Left lung (tissue), 10 donors: ENCODE measurements around the gene ANK3. TPM values are rescaled to one million over a fixed set of nuclear protein-coding genes. Genes with fewer than 3 reads are reported as not detected.
A peak's percentile ranks its signal among the peaks of the same experiment; 100 is the strongest.

Source experiments
- ATAC-seq: fragments of 200-7000 bp; cut with Tn5 transposase; one replicate; pipeline ENCODE4 v1.9.1; 2020; ENCODE audit warnings: moderate library complexity
- DNase-seq, 4 donors: peaks; one replicate each; pipeline ENCODE4 v3.0.0-alpha.2; 2013 to 2020
- H3K27ac ChIP-seq, 2 donors: fragments of 200-600 bp; sonication (generic) in 1 of 2; one replicate each; pipeline versions ENCODE4 v1.5.0 to v1.8.0; 2020 to 2021
- H3K27me3 ChIP-seq, 2 donors: fragments of 200-600 bp; sonication (generic) in 1 of 2; one replicate each; pipeline versions ENCODE4 v1.5.0 to v1.8.0; 2020 to 2021
- H3K36me3 ChIP-seq, 2 donors: fragments of 200-600 bp; sonication (generic) in 1 of 2; one replicate each; pipeline versions ENCODE4 v1.5.0 to v1.8.0; 2020 to 2021
- H3K4me1 ChIP-seq, 2 donors: fragments of 200-600 bp; one replicate each; pipeline ENCODE4 v1.8.0; 2021
- H3K4me3 ChIP-seq, 2 donors: fragments of 200-600 bp; sonication (generic) in 1 of 2; one replicate each; pipeline versions ENCODE4 v1.5.0 to v1.8.0; 2020 to 2021; ENCODE audit warnings: mild to moderate bottlenecking in 1 of 2
- H3K9me3 ChIP-seq, 2 donors: fragments of 200-600 bp; sonication (generic) in 1 of 2; one replicate each; pipeline versions ENCODE4 v1.5.0 to v1.8.0; 2020 to 2021
- intact Hi-C, 2 donors: fragments of 100-400 bp; cut with DNase I; formaldehyde crosslinking; loops; one replicate each; pipeline versions ENCODE4 v1.11.2 to v1.14.2; 2022
- polyA plus RNA-seq, 6 donors: library from polyadenylated mRNA; unstranded; fragments of 120-200 nt; gene quantifications; one replicate each; pipeline ENCODE4 v1.2.1, GENCODE V29; 2013; ENCODE audit not compliant: insufficient read length in 6 of 6
- total RNA-seq, 2 donors: library from RNA; stranded (reverse); fragmentation: NEBNext Ultra II Directional; extraction: Animal tissue kit (Norgen Biotek cat#: 25700); gene quantifications; one replicate each; pipeline ENCODE4 v1.2.1, GENCODE V29; 2021
- TF ChIP-seq, protein P1 (sequence below), 2 donors: fragments of 200-600 bp; sonication (generic) in 1 of 2; IDR thresholded peaks; one replicate each; pipeline versions ENCODE4 v1.5.0 to v1.8.0; 2021; ENCODE audit warnings: antibody characterized with exemption in 2 of 2
- donor health status: DM: no; HTN: yes; CAD: no.
- donor health status: DM: no; HTN: no; CAD: no.

Gene ANK3
- total and polyA plus RNA-seq, 8 donors = 22.1 to 74.1 (median 35.1) TPM

DNA sequence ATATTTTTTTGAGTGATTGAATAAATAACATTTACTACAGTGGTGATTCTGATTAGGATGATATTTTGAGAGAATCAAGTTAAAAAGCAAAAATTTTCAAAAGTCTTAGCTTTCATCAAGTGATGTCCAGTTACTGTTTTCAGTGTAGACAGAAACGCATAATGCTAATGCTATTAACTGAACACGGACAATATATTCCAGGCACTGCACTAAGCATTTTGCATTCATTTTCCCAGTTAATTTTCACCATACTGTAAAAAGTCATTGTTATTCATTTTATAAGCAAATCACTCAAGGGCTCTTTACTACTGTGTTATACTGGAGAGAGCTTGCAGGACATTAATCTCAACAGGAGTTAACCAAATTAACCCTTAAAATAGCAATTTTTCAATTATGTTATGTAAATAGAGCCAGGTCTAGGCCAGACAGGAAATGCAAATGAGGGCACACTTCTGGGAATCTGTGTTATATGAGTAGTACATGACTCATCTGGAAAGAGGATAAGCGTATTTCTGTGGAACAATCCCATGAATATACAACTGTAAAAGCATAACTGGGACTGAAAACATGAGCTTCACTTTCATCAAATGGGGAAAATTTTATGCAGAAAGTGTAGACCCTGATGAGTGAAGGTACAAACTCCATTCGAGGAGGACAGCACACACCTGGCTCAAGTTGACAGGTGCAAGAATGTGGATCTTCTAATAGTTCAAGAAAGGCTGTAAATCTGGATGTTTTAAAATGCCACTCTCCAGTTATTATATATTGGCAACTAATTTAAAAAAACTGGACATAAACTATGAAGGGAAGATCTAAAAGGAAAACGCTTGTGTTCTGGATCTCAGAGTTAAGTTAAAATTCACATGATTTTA, 75.4 kb downstream of the ANK3 start:
- no peak for DNase-seq
- Histone ChIP-seq H3K27me3 (no peaks in the 10 kb centered on the region), H3K9me3 (no peaks in the 10 kb centered on the region), H3K36me3 (no peaks in the 10 kb centered on the region), H3K27ac (no peak overlapping the region), H3K4me1 (peaks cover 0 to 9% of the 10 kb centered on the region in 2 donors), H3K4me3 (no peak overlapping the region)
- TF ChIP-seq, protein P1, sequence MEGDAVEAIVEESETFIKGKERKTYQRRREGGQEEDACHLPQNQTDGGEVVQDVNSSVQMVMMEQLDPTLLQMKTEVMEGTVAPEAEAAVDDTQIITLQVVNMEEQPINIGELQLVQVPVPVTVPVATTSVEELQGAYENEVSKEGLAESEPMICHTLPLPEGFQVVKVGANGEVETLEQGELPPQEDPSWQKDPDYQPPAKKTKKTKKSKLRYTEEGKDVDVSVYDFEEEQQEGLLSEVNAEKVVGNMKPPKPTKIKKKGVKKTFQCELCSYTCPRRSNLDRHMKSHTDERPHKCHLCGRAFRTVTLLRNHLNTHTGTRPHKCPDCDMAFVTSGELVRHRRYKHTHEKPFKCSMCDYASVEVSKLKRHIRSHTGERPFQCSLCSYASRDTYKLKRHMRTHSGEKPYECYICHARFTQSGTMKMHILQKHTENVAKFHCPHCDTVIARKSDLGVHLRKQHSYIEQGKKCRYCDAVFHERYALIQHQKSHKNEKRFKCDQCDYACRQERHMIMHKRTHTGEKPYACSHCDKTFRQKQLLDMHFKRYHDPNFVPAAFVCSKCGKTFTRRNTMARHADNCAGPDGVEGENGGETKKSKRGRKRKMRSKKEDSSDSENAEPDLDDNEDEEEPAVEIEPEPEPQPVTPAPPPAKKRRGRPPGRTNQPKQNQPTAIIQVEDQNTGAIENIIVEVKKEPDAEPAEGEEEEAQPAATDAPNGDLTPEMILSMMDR (IDR thresholded peaks at IDR 0.05) = no peak
- ATAC-seq = peak; percentile 68
- intact Hi-C loops = no loop called here

DNA sequence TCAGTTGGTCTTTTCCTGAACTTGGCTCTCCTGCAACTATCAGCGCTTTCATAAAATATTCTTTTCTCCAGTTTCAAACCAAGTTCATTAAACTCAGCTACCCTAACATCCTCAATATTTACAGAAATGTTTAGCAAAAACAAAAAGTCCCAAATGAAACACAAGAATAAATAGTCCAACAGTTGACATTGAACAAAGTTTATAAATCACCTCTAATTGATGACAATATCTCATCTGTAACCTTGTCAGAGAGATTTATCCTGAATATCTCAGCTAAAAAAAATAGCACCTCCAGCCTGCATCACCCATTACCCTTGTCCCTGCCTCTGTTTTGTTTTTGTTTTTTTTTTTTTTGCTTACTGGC, 76.1 kb downstream of the ANK3 start:
- Histone ChIP-seq H3K27me3 (no peaks in the 10 kb centered on the region), H3K36me3 (no peaks in the 10 kb centered on the region), H3K9me3 (no peaks in the 10 kb centered on the region), H3K4me1 (peaks cover 0 to 9% of the 10 kb centered on the region in 2 donors), H3K27ac (no peak overlapping the region), H3K4me3 (no peak overlapping the region)
- intact Hi-C loops = no loop called here
- TF ChIP-seq, protein P1 (IDR thresholded peaks at IDR 0.05) = no peak
- ATAC-seq (no peak), DNase-seq (no peak)

DNA sequence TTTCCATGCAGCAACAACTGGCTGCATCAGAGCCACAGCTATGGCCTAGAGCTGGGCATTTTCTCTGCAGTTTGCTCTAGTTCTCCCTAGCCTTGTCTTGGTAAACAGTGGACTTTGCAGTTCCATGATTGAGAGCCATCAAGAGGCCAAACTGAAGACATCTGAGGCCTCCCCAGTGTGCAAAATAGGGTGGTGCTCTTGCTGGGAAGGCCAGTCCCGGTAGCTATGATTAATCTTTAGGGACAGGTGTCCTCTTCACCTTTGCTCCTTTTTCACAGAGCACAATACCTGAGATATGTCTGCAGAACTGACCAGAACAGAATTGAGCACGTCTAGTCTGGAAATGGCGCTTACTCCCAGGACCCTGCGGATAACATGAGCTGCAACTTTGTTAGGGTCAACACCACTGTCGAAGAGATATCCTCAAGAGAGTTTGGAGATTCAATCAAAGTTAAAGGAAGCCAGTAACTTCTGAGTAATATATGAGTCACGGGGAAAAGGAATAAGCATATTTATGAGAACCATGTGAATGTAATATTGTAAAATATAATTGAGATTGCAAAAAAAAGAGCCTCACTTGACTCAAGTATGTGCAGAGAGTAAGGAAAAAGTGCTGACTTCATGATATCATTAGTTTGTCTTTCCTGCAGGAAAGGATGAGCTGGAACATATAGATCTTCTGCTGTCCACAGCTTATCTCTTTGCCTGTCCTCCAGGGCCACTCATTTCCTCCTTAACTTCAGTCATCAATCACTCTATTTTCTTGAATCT, 76.7 kb downstream of the ANK3 start:
- H3K27me3 ChIP-seq = no peaks in the 10 kb centered on the region
- H3K9me3 ChIP-seq = no peaks in the 10 kb centered on the region
- no peak overlapping the region for H3K27ac ChIP-seq
- ATAC-seq (peak; percentile 33), DNase-seq (no peak)
- intact Hi-C loops = no loop called here
- no peaks in the 10 kb centered on the region for H3K36me3 ChIP-seq
- H3K4me1 ChIP-seq = peaks cover 0 to 9% of the 10 kb centered on the region in 2 donors
- TF ChIP-seq, protein P1 (IDR thresholded peaks at IDR 0.05) = no peak
- H3K4me3 ChIP-seq = no peak overlapping the region

DNA sequence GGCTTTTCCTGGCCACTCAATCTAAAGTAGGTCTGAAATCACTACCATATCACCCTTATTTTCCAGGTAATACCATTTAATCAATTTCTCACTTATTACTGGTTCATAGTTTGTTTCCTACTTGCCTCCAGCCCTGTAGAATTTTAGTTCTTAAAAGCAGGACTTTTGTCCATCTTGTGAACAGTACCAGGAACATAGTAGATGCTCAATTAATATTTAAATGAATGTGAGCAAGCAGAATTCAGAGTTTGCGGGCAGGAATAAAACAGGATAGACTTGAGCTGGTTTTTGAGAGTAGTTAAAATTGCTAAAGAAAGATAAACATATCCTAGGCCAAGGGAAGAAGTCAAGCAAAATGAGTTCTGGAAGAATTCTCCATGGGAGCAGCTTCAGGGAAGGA, 77.9 kb downstream of the ANK3 start:
- intact Hi-C loops = no loop called here
- Histone ChIP-seq H3K4me3 (no peak overlapping the region), H3K4me1 (peaks cover 0 to 9% of the 10 kb centered on the region in 2 donors), H3K27me3 (no peaks in the 10 kb centered on the region), H3K9me3 (no peaks in the 10 kb centered on the region), H3K27ac (no peak overlapping the region), H3K36me3 (no peaks in the 10 kb centered on the region)
- TF ChIP-seq, protein P1 (IDR thresholded peaks at IDR 0.05) = no peak
- ATAC-seq (no peak), DNase-seq (no peak)

DNA sequence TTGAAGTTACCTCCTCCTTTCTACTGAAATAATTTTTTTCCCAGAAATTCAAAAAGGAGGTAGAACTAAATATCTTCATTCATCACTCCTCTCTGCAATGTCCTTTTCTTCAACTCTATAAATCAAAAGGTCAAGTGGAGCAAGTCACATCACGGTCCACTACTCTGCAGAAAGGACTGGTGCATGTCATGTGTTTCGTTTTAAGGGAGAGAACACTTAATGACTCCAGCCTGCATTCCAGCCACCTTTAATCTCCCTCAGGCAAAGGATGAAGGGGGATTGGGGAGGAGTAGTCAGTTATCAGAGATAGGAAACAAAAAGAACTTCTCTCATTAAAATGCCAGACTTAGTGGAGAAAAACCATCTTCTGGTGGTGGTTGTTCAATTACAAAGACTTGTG, 78.9 kb downstream of the ANK3 start:
- no peak for DNase-seq

More for the DNA sequence above, 78.9 kb downstream of the ANK3 start:
- no peaks in the 10 kb centered on the region for H3K36me3 ChIP-seq
- no peak overlapping the region for H3K27ac ChIP-seq
- ATAC-seq = peak; percentile 33
- peaks cover 0 to 9% of the 10 kb centered on the region in 2 donors for H3K4me1 ChIP-seq
- H3K4me3 ChIP-seq = no peak overlapping the region
- no peaks in the 10 kb centered on the region for H3K27me3 ChIP-seq
- intact Hi-C loops = no loop called here
- H3K9me3 ChIP-seq = no peaks in the 10 kb centered on the region
- TF ChIP-seq, protein P1 (IDR thresholded peaks at IDR 0.05) = no peak
